ENCODE measurements around the gene AK3. TPM values are rescaled to one million over a fixed set of nuclear protein-coding genes. Genes with fewer than 3 reads are reported as not detected.

The AK3 gene
- polyA plus RNA-seq, 3 donors, result 3.7 to 14.5 (median 13.8) TPM

DNA sequence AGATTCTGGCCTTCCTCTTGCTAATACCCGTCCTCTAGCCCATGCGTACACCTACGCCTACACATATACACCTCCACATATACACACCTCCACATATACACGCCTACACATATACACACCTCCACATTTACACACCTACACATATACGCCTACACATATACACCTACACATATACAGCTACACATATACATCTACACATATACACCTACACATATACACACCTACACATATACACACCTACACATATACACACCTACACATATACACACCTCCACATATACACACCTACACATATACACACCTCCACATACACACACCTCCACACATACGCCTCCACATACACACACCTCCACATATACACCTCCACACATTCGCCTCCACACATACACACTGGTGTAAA, 27.2 kb downstream of the AK3 start:
- TF ChIP-seq, protein P1, sequence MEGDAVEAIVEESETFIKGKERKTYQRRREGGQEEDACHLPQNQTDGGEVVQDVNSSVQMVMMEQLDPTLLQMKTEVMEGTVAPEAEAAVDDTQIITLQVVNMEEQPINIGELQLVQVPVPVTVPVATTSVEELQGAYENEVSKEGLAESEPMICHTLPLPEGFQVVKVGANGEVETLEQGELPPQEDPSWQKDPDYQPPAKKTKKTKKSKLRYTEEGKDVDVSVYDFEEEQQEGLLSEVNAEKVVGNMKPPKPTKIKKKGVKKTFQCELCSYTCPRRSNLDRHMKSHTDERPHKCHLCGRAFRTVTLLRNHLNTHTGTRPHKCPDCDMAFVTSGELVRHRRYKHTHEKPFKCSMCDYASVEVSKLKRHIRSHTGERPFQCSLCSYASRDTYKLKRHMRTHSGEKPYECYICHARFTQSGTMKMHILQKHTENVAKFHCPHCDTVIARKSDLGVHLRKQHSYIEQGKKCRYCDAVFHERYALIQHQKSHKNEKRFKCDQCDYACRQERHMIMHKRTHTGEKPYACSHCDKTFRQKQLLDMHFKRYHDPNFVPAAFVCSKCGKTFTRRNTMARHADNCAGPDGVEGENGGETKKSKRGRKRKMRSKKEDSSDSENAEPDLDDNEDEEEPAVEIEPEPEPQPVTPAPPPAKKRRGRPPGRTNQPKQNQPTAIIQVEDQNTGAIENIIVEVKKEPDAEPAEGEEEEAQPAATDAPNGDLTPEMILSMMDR (IDR thresholded peaks at IDR 0.05), result no peak
- intact Hi-C loops (cut with micrococcal nuclease), result no loop called here

DNA sequence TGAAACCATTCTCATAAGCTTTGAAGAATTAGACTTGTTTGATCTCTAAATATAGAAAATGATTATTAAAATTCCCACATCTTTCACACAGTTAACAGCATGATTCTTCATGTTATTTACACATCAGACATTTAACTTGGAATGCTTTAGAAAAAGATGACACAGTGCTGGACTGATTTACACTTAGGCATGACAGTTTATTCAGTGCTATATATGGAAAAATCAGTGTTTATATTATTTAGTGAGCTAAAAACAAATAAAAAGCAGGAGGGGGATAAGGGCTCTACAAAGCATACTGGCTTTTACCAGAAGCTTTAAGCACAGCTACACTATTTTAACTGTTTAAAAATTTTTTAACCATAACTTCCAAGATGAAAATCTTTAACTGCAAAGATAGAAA, 31.6 kb downstream of the AK3 start:
- TF ChIP-seq, protein P1 (IDR thresholded peaks at IDR 0.05), result no peak
- H3K27me3 ChIP-seq (ENCODE audit: control insufficient read depth in 2 of 2, insufficient read depth in 2 of 2, low read length in 2 of 2), result no peaks in the 10 kb centered on the region
- no peak overlapping the region for H3K4me2 ChIP-seq (replicated peaks; ENCODE audit: extremely low read depth, low read length, poor library complexity, severe bottlenecking)
- H3K9me3 Mint-ChIP-seq, result no peaks in the 10 kb centered on the region
- peaks cover 15 to 48% of the 10 kb centered on the region in 2 donors for H3K36me3 ChIP-seq (replicated peaks in 1 of 2; ENCODE audit: control insufficient read depth in 1 of 2, insufficient read depth in 2 of 2, low read length in 2 of 2)
- intact Hi-C loops (cut with micrococcal nuclease), result no loop called here
- no peak overlapping the region for H3K4me3 Mint-ChIP-seq
- no peaks in the 10 kb centered on the region for H3K79me2 ChIP-seq (ENCODE audit: insufficient read depth, low read length)
- H3K4me3 ChIP-seq (replicated peaks in 1 of 3; ENCODE audit: low read depth in 2 of 3, low read length in 3 of 3), result no peak overlapping the region
- H3K9me3 ChIP-seq (replicated peaks in 1 of 2; ENCODE audit: control insufficient read depth in 1 of 2, insufficient read depth in 1 of 2, low read length in 2 of 2), result no peaks in the 10 kb centered on the region
- no peaks in the 10 kb centered on the region for H3K4me1 Mint-ChIP-seq
- H3K4me1 ChIP-seq (ENCODE audit: control insufficient read depth in 1 of 2, insufficient read depth in 2 of 2, low read length in 2 of 2), result no peaks in the 10 kb centered on the region
- H2AFZ ChIP-seq (ENCODE audit: insufficient read depth, low read depth, low read length, poor library complexity, severe bottlenecking), result no peak overlapping the region
- DNase-seq, result no peak
- H4K20me1 ChIP-seq (ENCODE audit: insufficient read depth, low read length), result no peaks in the 10 kb centered on the region
- no peak overlapping the region for H3K9ac ChIP-seq (ENCODE audit: insufficient read depth, low read length, poor library complexity, severe bottlenecking)
- no peak overlapping the region for H3K27ac ChIP-seq (ENCODE audit: low read depth in 1 of 2, low read length in 2 of 2)
- H3K27ac Mint-ChIP-seq, result no peak overlapping the region
- H3K36me3 Mint-ChIP-seq, result peaks cover 24 to 36% of the 10 kb centered on the region in 2 donors
- no peaks in the 10 kb centered on the region for H3K27me3 Mint-ChIP-seq (ENCODE audit: low read depth in 3 of 3)

More for the DNA sequence above, 27.2 kb downstream of the AK3 start:
- Mint-ChIP-seq H3K36me3 (peaks cover 39 to 51% of the 10 kb centered on the region in 2 donors), H3K27ac (peak overlapping the region in 1 of 7 donors; percentile 7), H3K27me3 (ENCODE audit: low read depth in 3 of 3) (no peaks in the 10 kb centered on the region), H3K4me1 (no peaks in the 10 kb centered on the region), H3K4me3 (no peak overlapping the region), H3K9me3 (no peaks in the 10 kb centered on the region)
- H4K20me1 ChIP-seq (ENCODE audit: insufficient read depth, low read length), result no peaks in the 10 kb centered on the region
- no peak overlapping the region for H2AFZ ChIP-seq (ENCODE audit: insufficient read depth, low read depth, low read length, poor library complexity, severe bottlenecking)
- H3K27ac ChIP-seq (ENCODE audit: low read depth in 1 of 2, low read length in 2 of 2), result no peak overlapping the region
- H3K9ac ChIP-seq (ENCODE audit: insufficient read depth, low read length, poor library complexity, severe bottlenecking), result no peak overlapping the region
- peaks cover 22 to 53% of the 10 kb centered on the region in 2 donors for H3K36me3 ChIP-seq (replicated peaks in 1 of 2; ENCODE audit: control insufficient read depth in 1 of 2, insufficient read depth in 2 of 2, low read length in 2 of 2)
- H3K79me2 ChIP-seq (ENCODE audit: insufficient read depth, low read length), result no peaks in the 10 kb centered on the region
- DNase-seq, result no peak
- H3K4me1 ChIP-seq (ENCODE audit: control insufficient read depth in 1 of 2, insufficient read depth in 2 of 2, low read length in 2 of 2), result no peaks in the 10 kb centered on the region
- H3K27me3 ChIP-seq (ENCODE audit: control insufficient read depth in 2 of 2, insufficient read depth in 2 of 2, low read length in 2 of 2), result no peaks in the 10 kb centered on the region
- WGBS (ENCODE audit: insufficient coverage), result 63% methylated on average over 4 of the region's 7 CpGs
- H3K9me3 ChIP-seq (replicated peaks in 1 of 2; ENCODE audit: control insufficient read depth in 1 of 2, insufficient read depth in 1 of 2, low read length in 2 of 2), result no peaks in the 10 kb centered on the region
- H3K4me2 ChIP-seq (replicated peaks; ENCODE audit: extremely low read depth, low read length, poor library complexity, severe bottlenecking), result no peak overlapping the region
- no peak overlapping the region for H3K4me3 ChIP-seq (replicated peaks in 1 of 3; ENCODE audit: low read depth in 2 of 3, low read length in 3 of 3)
